Skin of body (tissue), 2 donors: Measurements from ENCODE around the gene KCTD17. TPM values are rescaled to one million over a fixed set of nuclear protein-coding genes. Genes with fewer than 3 reads are reported as not detected.

Source experiments
- DNase-seq: peaks from one replicate; lab custom pipeline; 2025; lab: John Stamatoyannopoulos, UW
- total RNA-seq: library from RNA; depleted of rRNA; stranded (reverse); fragments of >200 nt; gene quantifications from one replicate; pipeline ENCODE4 v1.2.3, GENCODE V29; 2014

The KCTD17 gene, protein sequence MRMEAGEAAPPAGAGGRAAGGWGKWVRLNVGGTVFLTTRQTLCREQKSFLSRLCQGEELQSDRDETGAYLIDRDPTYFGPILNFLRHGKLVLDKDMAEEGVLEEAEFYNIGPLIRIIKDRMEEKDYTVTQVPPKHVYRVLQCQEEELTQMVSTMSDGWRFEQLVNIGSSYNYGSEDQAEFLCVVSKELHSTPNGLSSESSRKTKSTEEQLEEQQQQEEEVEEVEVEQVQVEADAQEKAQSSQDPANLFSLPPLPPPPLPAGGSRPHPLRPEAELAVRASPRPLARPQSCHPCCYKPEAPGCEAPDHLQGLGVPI
- 11.7 TPM for total RNA-seq

DNA sequence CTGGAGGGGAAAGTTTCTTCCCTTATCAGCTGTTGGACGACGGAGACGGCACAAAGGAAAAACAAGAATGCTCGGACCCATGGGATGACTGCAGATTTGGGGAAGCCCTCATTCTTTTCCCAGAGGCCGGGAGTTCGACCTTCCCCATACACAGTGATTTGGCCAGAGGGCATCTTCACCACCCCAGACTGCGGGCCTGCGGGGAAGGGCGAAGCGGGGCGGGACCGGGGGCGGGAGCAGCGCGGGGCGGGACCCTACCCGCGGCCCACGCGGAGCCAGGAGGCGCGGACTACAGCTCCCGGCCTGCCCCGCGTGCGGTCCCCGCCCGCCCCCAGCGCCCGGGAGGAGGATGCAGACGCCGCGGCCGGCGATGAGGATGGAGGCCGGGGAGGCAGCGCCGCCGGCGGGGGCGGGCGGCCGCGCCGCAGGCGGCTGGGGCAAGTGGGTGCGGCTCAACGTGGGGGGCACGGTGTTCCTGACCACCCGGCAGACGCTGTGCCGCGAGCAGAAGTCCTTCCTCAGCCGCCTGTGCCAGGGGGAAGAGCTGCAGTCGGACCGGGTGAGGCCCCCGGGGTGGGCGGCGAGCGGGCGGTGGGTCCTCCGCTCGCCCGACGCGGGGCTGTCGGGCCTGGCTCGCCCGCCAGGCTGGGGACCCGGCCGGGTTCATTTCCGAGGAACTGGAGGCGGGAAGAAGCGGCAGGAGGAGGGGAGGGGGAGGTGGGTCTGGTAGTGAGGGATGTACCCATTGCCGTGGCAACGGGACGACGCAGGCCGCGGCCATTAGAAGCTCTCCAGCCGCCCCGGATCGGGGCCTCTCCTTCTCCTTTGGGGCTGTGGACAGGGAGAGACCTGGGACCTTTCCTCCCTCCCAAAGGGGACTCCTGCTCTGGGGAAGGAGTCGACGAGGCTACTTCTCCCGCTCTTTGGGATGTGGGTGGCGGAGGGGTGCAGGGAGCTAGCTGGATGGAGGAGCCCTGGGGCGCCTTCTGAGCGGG, at the start of gene KCTD17:
Gene KCTD17 (plus strand): TSS at position 352 of the 995 bp plus-strand sequence. CDS start 19 bp downstream, at position 371.
- peak; percentile 17 for DNase-seq

DNA sequence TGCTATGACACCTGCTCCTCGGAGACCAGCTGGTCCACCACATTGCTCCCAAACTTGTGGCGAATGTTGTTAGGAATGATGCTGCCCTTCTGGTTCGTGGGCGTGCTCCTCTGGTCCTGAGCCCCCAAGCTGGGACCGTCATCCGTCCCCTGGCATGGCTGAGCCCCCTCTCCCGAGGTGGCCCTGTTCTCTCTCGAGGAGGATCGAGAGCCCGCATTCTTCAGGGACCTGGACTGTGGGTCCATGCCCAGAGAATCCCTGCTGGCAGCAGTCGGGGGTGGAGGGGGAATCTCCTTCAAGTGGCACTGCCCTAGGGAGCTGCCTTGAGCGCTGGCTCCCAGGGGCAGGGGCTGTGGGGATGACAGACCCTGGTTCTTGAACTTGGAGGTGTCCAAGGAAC, 49.7 kb upstream of the KCTD17 start:
- no peak for DNase-seq

DNA sequence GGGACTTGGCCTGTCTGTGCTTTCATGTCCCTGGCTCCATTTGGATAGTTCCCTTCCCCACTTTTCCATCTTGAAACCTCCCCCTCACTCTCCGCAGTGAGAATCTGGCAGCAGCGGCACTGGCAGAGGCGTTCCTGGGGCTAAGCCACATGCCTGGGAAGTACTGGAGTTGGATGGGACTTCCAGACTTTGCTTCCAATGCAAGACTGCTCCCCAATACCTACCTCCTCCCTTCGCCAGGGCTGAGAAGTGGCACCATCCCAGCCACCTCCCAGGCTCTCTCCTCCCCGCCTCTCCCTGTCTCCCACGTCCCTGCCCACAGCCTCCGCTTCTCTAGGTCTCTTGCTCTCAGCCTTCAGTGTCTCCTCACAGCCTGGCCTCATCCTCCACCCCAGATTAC, 48.9 kb upstream of the KCTD17 start:
- DNase-seq = no peak

DNA sequence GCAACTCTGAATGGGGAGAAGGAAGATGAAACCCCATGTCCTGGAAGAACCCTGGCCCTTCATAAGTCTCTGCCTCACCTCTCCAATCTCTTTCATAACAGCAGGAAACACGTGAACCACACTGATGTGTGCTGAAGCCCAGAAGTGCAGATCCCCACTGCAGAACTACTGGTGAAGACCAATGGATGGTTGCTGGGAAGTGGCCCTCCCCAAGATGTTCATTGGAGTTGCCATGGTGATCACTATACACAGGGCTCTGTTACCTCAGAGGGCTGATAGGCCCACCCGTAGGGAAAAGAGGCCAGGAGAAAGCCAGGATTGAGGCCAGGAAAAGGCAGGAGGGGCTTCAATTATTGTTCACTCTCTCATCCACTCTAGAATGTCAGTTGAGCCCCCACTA, 43.9 kb upstream of the KCTD17 start:
- no peak for DNase-seq

DNA sequence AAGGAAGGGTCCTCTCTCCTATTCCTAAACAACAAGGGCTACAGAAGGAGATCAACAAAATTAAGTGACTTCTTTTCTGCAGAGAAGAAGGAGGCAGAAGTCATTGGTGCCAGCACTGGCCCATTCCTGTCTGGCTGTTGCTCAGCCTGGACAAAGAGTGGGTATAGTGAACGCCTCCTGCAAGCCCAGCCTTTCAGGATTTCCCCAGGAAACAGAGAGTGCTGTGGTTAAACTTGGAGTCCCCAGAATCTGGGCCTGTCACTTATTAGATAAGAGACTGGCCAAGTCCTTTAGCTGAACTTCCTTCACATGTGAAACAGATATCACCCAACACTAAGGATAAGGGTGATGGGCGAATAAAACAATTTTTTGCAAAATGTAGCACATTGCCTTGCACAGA, 43.2 kb upstream of the KCTD17 start:
- DNase-seq = no peak

DNA sequence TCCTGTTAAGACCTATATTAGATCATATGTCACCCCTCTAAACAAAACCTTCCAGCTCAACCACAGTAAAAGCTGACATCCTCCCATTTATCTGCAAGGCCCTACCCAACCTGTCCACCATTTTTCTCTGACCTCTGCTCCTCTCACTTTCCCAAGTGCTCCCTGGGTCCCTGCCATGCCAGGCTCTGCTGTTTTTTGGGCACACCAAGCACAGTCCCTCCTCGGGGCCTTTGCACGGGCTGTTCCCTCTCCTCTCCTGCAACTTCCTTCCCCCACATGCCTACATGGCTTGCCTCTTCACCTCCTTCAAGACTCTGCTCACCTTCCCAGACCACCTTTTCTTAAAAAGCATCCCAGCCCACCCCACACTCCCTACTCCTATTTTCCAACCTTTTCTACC, 42.1 kb upstream of the KCTD17 start:
- no peak for DNase-seq

DNA sequence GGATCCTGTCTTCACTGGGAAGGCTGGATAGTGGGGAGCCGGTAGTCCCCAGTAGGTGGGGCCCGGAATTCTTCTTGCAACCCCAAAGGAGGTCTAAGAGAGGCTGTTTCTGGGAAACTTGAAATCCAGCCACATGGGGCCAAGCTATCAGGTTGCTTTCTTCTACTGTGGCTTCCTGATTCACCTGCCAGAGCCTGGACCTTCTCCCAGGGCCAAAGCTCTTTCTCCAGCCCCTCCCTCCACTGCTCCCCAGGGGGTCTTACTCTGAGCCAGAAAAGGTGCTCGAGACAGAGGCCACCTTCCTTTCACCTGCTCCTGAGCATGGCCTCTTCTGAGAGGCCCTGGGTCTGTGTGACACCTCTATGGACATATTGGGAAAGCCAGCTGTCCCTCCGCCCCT, 41.4 kb upstream of the KCTD17 start:
- DNase-seq = no peak

DNA sequence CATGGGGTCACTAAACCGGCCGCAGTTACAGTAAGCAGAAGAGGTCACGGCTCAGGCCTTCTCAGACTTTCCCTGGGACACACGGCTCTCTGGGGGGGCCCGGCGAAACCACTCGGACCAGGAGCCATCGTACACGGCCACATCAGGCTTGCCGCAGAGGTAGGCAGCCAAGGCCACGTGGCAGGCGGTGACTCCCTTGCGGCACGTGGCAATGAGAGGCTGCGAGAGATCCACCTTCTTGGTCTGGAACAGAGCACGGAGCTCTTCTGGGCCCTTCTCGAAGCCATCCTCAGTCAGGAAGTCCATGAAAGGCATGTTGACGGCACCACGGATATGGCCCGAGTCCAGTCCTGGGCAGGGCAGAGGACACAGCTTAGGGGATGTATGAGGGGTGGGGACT, 40.6 kb upstream of the KCTD17 start:
- no peak for DNase-seq

DNA sequence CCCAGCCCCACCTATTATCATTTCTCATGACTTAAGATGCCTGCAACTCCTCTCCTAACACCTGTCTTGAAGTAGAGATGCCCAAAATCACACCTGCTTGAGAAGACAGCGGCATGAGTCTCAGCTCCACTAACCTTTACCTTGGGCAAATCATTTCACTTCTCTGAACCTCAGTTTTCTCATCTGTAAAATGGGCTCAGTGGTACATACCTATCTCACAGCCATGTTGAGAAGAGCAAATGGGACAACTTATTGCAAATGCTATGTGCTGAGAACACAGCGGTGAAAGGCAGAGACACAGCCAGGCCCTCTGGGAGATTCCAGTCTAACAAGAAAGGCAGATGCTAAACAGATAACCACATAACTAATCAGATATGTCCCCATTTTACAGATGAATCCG, 40.1 kb upstream of the KCTD17 start:
- DNase-seq = no peak

DNA sequence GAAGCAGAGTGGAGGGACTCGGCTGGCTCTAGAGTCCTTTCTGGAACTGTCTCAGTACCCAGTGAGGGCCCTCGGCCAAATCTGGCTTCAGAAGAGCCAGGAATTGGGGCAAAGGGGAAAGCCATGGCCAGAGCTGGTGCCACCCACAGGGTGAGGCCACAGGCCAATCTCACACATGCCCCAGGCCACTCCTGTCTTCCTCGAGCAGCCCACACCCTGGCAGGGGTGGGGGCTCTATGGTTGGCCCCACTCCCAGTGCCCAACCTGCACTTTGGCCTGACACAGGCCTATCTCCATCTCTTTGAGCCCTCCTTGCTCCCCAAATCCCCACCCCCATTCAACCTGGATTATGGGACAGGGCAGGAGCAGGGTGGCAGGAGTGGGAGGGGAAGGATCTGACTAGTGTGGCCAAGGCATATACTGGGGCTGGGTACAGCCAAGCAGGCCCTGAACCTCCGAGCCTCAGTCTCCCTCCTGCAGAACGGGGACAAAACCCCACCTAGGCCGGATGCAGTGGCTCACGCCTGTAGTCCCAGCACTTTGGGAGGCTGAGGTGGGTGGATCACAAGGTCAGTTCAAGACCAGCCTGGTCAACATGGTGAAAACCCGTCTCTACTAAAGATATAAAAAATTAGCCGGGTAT, 39.2 kb upstream of the KCTD17 start:
- no peak for DNase-seq

DNA sequence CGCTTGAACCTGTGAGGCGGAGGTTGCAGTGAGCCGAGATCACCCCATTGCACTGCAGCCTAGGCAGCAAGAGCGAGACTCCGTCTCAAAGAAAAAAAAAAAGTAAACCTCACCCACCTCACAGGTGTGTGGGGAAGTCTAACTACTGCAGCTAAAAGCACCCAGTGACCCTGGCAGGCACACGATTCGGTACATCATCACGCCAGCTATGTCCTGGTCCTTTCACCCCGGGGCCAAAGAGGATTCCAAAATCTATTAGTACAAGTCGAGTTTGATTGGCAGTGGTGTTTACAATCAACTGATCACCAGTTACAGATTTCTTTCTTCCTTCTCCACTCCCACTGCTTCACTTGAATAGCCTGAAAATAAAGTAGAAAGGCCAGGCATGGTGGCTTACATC, 38.6 kb upstream of the KCTD17 start:
- no peak for DNase-seq

DNA sequence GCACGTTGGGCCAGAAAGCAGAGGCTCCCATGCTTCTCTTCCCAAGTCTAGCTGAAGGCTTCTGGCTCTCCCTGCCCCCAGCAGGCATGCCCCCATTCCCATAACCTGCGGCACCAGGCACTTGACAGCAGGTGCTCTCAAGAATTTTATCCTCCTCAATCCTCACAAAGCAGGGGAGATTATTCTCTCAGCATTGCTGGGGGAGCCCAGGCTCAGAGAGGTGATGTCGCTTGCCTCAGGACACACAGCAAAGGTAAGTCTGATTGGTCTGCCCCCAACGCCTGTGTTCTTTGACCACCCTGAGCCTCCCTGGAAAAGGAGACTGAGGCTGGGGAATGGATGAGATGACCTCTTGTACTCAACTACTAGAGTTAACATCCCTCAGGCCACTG, 37.1 kb upstream of the KCTD17 start:
- no peak for DNase-seq

DNA sequence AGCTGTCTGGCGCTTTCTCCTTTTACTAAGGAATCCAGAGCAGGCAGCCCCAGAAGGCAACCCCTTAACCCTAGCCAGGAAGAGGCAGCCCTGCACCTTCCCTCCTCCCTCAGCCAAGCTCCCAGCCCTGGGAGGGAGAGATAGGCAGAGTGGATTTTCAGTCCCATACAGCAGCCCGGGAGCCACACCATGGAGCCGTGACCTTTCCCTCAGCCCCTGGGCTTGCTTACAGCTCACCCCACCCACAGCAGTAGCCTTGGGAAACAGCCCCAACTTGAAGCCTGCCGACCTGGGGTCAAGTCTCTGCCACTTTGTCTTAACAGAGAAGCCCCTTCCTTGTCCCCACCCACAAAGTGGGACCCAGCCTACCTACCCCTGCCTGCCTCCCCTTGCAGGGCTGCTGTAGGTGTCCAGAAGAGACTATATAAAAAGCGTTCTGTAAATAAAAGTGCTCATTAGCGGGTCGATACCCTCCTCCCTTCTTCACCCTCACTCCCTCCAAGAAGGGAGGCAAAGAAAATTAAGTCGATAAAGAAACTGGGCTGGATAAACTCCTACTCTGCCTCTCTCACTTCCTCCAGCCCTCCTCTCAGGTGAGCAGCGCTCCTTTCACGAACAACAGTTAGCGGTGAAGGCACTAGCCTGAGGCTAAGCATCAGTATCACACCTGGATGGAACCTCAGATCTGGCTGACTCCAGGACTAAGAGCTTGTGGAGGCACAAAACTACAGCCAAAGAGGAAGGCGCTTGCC, 36.5 kb upstream of the KCTD17 start:
- no peak for DNase-seq

DNA sequence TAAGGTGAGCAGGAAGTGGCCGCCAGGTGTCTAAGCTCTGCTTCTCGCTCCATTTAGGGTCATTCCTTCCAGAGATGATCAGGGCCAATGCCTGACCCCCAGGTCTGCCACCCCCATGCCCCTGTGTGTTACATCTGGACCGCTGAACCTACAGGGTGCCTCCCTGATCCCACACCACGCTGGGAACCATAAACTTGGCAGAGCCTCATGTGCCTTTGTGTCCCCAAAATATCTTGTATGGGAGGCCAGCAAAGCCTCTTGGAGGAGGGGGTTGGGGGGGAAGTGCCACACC, 36.0 kb upstream of the KCTD17 start:
- no peak for DNase-seq

DNA sequence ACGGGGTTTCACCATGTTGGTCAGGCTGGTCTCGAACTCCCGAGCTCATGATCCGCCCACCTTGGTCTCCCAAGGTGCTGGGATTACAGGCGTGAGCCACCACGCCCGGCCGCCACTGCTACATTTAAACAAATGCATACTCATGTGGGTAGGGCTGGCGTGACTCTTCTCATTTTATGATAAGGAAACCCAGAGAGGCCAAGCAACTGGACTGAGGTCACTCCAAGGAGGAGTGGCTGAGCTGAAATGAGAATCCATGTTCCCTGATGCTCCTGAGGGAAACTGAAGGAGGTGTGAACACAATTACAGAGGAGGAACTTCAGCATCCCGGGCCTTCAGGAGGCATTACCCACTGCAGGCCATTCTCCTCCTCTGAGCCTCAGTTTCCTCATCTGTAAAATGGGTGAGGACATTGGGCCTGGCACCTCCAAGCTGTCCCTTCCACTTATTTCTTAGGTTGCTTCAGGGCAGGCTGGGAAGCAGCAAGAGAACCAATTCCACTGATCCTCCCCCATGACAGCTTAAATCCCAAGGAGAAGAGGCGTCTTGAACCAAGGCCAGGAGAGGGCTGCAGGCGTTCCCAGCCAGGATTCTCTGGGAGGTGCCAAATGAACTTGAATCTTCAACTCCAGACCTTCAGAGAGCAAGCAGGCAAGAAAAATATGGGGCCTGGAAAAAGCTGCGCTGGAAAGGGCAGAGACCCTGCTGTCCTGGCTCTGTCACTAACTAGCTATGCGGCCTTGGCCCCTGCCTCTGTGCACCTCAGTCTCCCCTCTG, 35.2 kb upstream of the KCTD17 start:
- no peak for DNase-seq

DNA sequence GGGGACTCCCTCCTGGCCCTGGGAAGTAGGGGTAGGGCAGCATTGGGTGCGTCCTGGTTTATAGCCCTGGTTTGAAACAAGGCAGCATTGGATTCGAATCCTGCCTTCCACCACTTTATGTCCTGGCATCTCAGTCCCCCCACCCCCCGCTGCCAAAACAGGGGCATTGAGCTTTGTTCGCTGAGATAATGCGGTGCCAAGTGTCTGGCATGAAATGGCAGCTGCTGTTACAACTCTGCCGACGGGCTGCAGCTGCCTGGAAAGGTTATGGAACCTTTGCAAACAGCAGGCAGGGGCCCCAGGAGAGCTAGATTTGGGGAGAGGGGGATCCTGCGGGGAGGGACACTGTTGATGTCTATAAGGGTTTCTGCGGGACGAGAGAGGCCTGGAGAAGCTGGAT, 34.2 kb upstream of the KCTD17 start:
- no peak for DNase-seq

DNA sequence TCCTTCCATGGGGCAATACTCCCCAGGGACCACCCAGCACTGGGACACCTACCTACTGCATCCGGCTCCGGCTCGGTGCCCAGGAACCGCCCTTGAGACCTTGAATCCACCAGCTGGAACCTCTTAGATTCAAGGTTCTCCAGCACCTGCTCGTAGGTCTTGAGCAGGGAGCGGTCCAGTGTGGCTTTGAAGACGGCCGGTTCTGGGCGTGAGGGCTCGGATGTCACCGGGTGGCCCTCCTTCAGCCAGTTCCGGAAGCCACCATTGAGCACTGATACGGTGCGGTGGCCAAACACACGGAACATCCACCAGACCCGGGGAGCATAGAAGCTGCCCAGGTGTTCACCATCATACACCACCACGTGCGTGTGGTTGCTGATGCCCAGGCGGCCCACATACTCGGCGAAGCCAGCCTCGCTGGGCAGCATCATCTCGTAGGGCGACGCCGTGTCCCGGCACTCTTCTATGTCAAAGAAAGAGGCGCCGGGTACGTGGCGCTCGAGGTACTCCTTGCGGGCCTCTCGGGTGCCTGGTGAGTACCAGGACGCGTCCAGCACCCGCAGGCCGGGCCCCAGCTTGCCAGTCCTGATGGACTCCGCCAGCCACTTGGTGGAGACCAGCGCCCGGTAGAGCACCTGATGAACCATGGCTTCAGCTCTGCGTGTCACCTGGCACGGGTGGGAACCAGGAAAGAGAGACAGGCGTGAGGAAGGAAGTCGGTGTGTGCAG, 33.3 kb upstream of the KCTD17 start:
- DNase-seq = no peak

DNA sequence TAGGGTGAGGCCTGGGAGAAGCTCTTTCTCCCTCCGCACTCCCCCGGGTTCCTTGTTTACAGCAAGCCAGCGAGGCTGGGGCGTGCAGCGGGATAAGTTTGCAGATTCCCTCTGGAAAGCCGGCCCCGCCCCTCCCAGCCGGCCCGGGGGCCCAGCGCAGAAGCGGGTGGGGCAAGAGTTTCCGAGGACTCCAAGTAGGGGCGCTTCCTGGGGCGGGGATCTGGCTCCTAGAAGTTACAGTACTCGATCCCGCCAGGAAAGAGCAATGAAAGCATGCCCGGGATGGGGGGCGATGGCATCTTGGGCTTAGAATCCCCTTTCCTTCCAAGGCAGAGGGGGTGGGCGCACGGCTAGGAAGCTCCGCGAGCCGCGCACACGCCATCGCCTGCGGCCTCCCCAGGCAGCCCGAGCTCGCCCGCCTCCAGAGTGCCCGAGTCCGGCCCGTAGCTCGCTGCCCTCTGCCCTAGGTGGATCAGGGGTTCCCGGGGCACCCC, 32.7 kb upstream of the KCTD17 start:
- peak; percentile 72 for DNase-seq

DNA sequence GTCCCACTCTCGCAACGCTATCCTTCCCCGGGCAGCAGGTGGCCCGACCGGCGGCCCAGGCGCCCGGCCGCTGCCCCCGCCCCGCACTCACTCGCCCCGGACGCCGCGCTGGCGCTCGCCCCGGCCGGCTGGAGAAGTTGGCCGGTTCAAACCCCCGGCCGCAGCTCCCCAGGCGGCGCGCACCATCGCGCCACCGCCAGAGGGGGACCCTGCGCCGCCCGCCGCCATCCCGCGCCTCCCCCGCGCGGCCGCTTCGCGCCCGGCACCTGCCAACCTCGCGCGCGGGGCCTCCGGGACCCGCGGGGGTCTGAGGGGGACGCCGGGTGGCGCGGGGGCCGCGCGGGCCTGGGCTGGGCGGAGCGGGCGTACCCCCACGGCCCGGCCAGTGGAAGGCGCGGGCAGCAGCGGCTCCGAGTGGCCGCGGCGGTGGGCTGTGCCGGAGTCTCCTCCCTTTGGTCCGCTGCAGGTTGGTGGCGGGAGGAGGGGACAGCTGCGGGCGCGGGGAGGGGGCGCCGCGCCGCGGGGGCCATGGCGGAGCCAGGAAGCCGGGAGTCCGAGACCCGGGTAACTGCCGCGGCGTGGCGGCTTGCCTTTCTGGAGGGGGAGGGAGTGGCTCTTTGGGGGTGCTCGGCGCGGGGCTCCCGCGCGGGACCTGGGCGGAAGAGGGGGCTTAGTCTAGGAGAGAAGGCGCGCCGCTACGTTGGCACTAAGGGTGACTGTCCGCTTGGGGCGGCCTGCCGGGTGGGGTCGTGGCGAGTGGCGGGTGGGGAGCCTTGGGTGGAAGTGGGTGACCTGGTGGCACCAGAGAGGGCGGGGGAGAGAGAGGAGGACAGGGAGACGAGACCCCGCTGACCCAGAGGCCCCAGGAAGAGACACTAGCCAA, 32.0 kb upstream of the KCTD17 start, which contains the start of the genes MPST and TST:
Gene MPST (plus strand): TSS at position 434 of the 883 bp plus-strand sequence. CDS start 95 bp downstream, at position 529.
Gene TST (minus strand): TSS at position 139 of the 883 bp plus-strand sequence. CDS start 715 bp downstream, outside the sequence.
- DNase-seq = no peak
